ENCODE results near the gene PDHX. TPM values are rescaled to one million over a fixed set of nuclear protein-coding genes. Genes with fewer than 3 reads are reported as not detected.

PDHX gene
- total RNA-seq, 1 donor from 2014 or later = 32.0 TPM

DNA sequence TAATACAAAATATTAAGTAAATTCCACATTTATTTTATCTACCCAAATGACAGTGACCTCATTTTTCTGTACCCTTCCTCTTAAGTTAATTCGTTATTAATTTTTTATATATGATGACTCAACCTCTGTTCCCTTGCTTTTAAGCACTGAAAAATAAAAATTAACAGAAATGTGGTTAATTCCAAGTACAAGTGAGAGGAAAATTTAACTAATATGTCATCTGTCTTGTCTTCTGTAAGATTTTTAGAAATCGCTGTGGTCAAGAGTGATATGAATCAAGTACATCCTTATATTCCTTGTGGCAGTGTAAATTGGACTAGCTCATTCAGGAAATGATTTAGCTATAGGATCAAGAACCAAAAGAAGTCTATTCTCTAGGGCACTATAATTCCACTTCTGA lies 74.5 kb downstream of the PDHX start:
- Mint-ChIP-seq H3K27me3 (ENCODE audit: insufficient read depth) (no peaks in the 10 kb centered on the region), H3K4me3 (no peak overlapping the region), H3K27ac (no peak overlapping the region), H3K4me1 (ENCODE audit: low read depth) (peaks cover 21% of the 10 kb centered on the region), H3K36me3 (ENCODE audit: low read depth) (peaks cover 14% of the 10 kb centered on the region), H3K9me3 (no peaks in the 10 kb centered on the region)
- DNase-seq (ENCODE audit: low spot score) = no peak
- intact Hi-C loops (cut with micrococcal nuclease) = loop anchor here (10.0 kb wide), 1 partner anchor 494 kb away; no protein-coding TSS in a partner anchor

- DNase-seq (ENCODE audit: low spot score) = no peak
- peaks cover 5% of the 10 kb centered on the region for H3K36me3 Mint-ChIP-seq (ENCODE audit: low read depth)
- H3K9me3 Mint-ChIP-seq = no peaks in the 10 kb centered on the region
- no peak overlapping the region for H3K4me3 Mint-ChIP-seq
- H3K27me3 Mint-ChIP-seq (ENCODE audit: insufficient read depth) = no peaks in the 10 kb centered on the region
- H3K4me1 Mint-ChIP-seq (ENCODE audit: low read depth) = peaks cover 21% of the 10 kb centered on the region
- intact Hi-C loops (cut with micrococcal nuclease) = loop anchor here (10.0 kb wide), 1 partner anchor 490 kb away; no protein-coding TSS in a partner anchor
- no peak overlapping the region for H3K27ac Mint-ChIP-seq
Measured at GRCh38 chr11:34994854-34995253, 78.4 kb downstream of the PDHX start.

- Mint-ChIP-seq H3K9me3 (no peaks in the 10 kb centered on the region), H3K27ac (no peak overlapping the region), H3K4me3 (no peak overlapping the region), H3K4me1 (ENCODE audit: low read depth) (peaks cover 34% of the 10 kb centered on the region), H3K36me3 (ENCODE audit: low read depth) (peaks cover 4% of the 10 kb centered on the region), H3K27me3 (ENCODE audit: insufficient read depth) (no peaks in the 10 kb centered on the region)
- no peak for DNase-seq (ENCODE audit: low spot score)
- intact Hi-C loops (cut with micrococcal nuclease) = loop anchor here (10.0 kb wide), 1 partner anchor 488 kb away; no protein-coding TSS in a partner anchor
Measured at GRCh38 chr11:34996958-34997357, 80.5 kb downstream of the PDHX start.

DNA sequence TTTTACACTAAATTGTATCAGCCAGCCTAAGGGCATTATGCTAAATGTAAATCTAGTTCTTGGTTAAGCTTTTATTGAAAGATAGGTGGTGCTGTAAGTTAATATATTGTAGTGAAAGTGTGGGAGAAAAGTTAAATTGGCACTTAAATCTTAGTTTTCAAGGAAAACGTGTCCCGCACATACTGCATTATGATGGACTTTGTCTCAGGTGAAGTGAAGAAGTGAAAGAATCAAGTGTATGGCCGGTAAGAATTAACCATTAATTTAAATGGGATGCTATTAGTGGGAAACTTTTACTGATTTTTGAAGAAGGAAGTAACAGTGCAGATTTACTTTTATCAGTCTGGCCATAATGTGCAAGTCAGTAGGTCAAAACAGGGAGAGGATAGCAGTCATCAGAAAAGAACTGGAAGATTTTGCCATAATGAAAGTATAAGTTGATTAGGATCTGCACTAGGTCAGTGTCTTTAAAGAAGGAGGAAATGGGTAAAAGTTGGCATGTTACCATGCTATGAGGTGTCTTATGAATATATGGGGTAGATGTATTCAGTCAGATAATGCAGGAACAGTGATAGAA lies 81.6 kb downstream of the PDHX start:
- peaks cover 35% of the 10 kb centered on the region for H3K4me1 Mint-ChIP-seq (ENCODE audit: low read depth)
- no peaks in the 10 kb centered on the region for H3K27me3 Mint-ChIP-seq (ENCODE audit: insufficient read depth)
- peak overlapping the region; percentile 16 for H3K27ac Mint-ChIP-seq
- H3K4me3 Mint-ChIP-seq = no peak overlapping the region
- H3K36me3 Mint-ChIP-seq (ENCODE audit: low read depth) = peaks cover 2% of the 10 kb centered on the region
- intact Hi-C loops (cut with micrococcal nuclease) = loop anchor here (1.0 to 10.0 kb wide), 6 partner anchors 71 to 487 kb away; no protein-coding TSS in a partner anchor
- DNase-seq (ENCODE audit: low spot score) = no peak
- H3K9me3 Mint-ChIP-seq = no peaks in the 10 kb centered on the region

GRCh38 chr11:34999453-34999852 lies 83.0 kb downstream of the PDHX start:
- Mint-ChIP-seq H3K36me3 (ENCODE audit: low read depth) (no peaks in the 10 kb centered on the region), H3K4me1 (ENCODE audit: low read depth) (peaks cover 48% of the 10 kb centered on the region), H3K9me3 (no peaks in the 10 kb centered on the region), H3K27me3 (ENCODE audit: insufficient read depth) (peaks cover 7% of the 10 kb centered on the region), H3K4me3 (no peak overlapping the region), H3K27ac (no peak overlapping the region)
- DNase-seq (ENCODE audit: low spot score) = no peak
- intact Hi-C loops (cut with micrococcal nuclease) = loop anchor here (2.0 to 10.0 kb wide), 2 partner anchors 73 to 485 kb away; no protein-coding TSS in a partner anchor

DNA sequence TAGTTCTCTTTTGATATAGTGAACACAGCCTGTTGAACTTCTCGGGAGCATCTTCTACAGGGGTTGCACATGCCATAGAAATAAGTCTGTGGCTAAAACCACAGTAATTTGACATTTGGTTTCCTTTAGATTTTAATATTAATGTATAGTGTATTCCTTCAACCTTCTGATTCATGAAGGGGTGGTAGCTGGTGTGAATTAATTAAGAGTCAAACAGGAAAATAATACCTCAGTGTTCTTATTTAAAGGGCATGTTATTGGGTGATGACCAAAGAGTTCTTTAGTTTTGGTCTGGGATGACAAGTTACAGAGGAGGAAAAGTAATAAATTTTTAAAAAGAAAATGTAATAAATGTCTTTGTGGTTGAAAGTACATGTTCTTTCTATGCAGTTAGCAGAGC lies 86.8 kb downstream of the PDHX start:
- Mint-ChIP-seq H3K9me3 (no peaks in the 10 kb centered on the region), H3K36me3 (ENCODE audit: low read depth) (no peaks in the 10 kb centered on the region), H3K27me3 (ENCODE audit: insufficient read depth) (peaks cover 13% of the 10 kb centered on the region), H3K4me3 (no peak overlapping the region), H3K4me1 (ENCODE audit: low read depth) (peaks cover 64% of the 10 kb centered on the region), H3K27ac (no peak overlapping the region)
- DNase-seq (ENCODE audit: low spot score) = no peak
- intact Hi-C loops (cut with micrococcal nuclease) = loop anchor here (1.0 kb wide), 1 partner anchor 9 kb away; no protein-coding TSS in a partner anchor

DNA sequence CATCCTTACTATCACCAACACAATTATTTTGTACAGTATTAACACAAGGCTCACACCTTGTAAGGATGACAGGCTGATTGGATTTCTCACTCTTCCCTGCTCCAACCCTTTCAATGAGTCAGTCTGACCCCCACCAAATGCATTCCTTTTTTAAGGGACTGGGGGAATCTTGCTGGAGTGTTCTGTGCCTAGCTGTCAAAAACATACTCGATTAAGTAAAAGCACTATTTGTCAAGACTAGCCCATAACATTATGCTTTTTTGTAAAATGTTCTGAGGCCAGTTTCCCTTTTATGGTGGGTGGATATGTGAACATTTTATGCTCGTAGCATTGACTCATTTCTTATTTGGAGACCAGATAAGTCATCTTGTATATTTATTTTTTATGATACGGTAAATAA lies 87.2 kb downstream of the PDHX start:
- Mint-ChIP-seq H3K36me3 (ENCODE audit: low read depth) (no peaks in the 10 kb centered on the region), H3K4me3 (no peak overlapping the region), H3K27me3 (ENCODE audit: insufficient read depth) (peaks cover 15% of the 10 kb centered on the region), H3K27ac (no peak overlapping the region), H3K9me3 (no peaks in the 10 kb centered on the region), H3K4me1 (ENCODE audit: low read depth) (peaks cover 64% of the 10 kb centered on the region)
- intact Hi-C loops (cut with micrococcal nuclease) = loop anchor here (1.0 kb wide), 1 partner anchor 9 kb away; no protein-coding TSS in a partner anchor
- no peak for DNase-seq (ENCODE audit: low spot score)

DNA sequence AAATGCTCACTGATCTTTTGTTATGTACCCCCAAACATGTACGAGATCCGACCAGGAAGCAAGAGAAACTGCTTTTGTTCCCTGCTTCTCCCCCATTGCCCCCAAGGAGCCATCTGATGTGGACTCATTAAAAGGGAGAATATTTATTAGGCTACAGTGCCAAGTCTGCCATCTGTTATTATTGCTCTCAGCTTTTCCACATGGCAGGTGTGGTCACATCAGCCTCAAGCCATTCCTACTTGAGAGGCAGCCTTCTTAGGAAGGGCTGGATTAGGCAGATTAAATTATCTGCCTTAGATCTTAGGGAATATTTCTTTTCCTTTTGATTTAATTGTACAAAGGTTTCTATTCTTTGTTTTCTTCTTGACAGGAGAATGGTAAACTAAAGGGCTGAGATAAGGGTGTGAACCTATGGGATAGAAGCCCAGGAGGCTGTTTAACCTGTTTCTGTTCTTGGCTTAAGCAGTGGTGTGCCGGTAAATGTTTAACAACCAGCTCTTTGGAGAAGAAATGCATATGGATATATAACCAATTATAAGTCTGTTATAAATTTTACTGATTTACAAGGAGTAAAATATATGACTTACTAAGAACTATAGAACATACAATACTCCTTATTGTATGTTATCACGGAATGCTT lies 88.8 kb downstream of the PDHX start:
- Mint-ChIP-seq H3K4me3 (no peak overlapping the region), H3K36me3 (ENCODE audit: low read depth) (peaks cover 3% of the 10 kb centered on the region), H3K27me3 (ENCODE audit: insufficient read depth) (peaks cover 16% of the 10 kb centered on the region), H3K27ac (no peak overlapping the region), H3K4me1 (ENCODE audit: low read depth) (peaks cover 61% of the 10 kb centered on the region), H3K9me3 (no peaks in the 10 kb centered on the region)
- intact Hi-C loops (cut with micrococcal nuclease) = loop anchor here (5.0 kb wide), 1 partner anchor 287 kb away; no protein-coding TSS in a partner anchor
- no peak for DNase-seq (ENCODE audit: low spot score)

DNA sequence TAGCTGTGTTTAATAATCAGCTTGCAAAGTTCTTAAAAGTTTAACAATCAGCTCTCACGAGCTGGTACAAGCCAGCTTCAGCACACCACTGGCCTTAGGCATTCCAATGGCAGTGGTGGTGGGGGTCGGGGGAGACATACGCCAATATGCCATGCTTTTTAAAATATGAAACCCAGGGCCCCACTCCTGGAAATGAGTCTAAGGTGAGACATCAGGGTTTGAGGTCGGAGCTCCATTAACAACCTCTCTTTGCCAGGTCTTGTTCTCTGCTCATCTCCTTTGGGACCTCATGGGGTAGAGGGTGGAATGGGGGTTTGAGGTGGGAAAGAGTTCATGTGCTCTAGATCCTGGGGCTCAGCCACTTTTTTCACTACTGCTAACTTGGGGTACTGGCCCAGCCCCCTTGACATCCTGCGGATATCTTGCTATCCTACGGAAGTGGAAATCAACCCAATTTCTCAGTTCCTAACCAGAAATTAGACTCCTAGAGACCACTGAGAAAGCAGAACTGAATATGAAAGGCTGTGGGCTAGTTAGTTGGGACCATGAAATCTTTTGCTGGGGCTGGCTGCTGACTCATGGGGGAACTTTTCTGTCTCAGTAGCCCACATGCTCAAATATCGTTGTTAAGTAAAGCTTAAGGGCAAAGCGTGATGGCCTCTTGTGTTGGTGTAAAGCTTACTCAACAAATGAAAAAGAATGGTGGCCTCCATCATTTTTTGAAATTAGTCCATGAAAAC lies 90.1 kb downstream of the PDHX start:
- H3K27ac Mint-ChIP-seq = peak overlapping the region; percentile 61
- intact Hi-C loops (cut with micrococcal nuclease) = loop anchor here (1.0 to 5.0 kb wide), 3 partner anchors 34 to 286 kb away; no protein-coding TSS in a partner anchor

DNA sequence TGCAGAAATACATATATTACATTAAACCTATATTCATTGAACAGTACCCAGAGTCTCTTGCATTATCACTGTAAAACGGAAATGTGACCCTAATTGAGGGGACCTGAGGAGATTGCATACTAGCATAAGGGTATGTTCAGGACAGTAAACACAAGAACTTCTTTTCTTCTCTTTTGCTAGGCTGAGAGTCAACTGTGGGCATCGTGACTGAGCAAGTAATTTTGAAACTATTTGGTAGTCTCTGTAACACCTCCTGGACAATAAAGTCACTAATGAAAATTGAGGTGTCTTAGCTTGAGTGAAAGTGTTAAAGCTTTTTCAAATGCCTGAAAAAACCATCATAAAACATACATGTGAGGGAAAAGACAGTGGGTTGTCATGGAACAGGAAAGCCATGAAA lies 90.9 kb downstream of the PDHX start:
- Mint-ChIP-seq H3K27ac (peak overlapping the region; percentile 63), H3K36me3 (ENCODE audit: low read depth) (peaks cover 3% of the 10 kb centered on the region), H3K4me3 (peak overlapping the region; percentile 22), H3K4me1 (ENCODE audit: low read depth) (peaks cover 65% of the 10 kb centered on the region), H3K27me3 (ENCODE audit: insufficient read depth) (peaks cover 18% of the 10 kb centered on the region), H3K9me3 (no peaks in the 10 kb centered on the region)
- no peak for DNase-seq (ENCODE audit: low spot score)
- intact Hi-C loops (cut with micrococcal nuclease) = loop anchor here (5.0 kb wide), 1 partner anchor 285 kb away; no protein-coding TSS in a partner anchor

More for the DNA sequence above, 90.1 kb downstream of the PDHX start:
- H3K4me3 Mint-ChIP-seq = no peak overlapping the region
- no peak for DNase-seq (ENCODE audit: low spot score)
- no peaks in the 10 kb centered on the region for H3K9me3 Mint-ChIP-seq
- H3K4me1 Mint-ChIP-seq (ENCODE audit: low read depth) = peaks cover 59% of the 10 kb centered on the region
- H3K36me3 Mint-ChIP-seq (ENCODE audit: low read depth) = peaks cover 3% of the 10 kb centered on the region
- H3K27me3 Mint-ChIP-seq (ENCODE audit: insufficient read depth) = peaks cover 18% of the 10 kb centered on the region

DNA sequence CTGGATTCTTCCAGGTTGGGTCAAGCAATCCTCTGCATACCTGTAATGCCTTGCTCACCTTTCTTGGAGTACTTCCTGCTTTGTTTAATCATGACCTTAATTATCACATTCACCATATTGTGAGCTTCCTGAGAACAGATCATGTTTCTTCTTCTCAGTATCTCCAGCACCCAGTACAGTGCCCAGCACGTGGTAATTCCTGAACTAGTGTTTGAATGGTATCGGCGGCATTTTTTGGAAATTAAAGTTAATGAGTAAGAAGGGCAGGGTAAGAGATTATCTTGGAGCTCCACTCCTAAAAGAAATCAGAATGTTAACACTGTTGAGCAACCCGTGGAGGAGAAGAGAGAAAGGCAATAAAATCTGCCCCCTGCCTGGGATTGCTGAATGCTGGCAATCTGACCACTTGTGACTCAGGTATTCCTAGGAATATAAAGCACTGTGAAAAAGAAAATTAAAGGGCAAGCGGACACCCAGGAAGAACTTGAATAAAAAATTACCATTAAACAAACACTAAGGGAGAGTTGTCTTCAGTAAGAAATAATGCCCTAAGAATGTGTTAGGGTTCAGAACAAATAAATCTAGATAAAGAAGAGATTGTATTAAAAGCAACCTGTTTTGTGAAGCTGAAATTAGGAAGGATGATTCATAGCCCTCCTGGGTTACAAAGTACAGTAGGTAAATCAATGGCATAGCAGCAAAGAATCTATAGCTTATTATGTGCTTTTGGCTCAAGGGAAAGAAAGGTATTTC lies 92.9 kb downstream of the PDHX start:
- H3K9me3 Mint-ChIP-seq = no peaks in the 10 kb centered on the region
- intact Hi-C loops (cut with micrococcal nuclease) = loop anchor here (5.0 kb wide), 1 partner anchor 283 kb away; no protein-coding TSS in a partner anchor
- peak overlapping the region; percentile 29 for H3K27ac Mint-ChIP-seq
- DNase-seq (ENCODE audit: low spot score) = no peak
- peaks cover 3% of the 10 kb centered on the region for H3K36me3 Mint-ChIP-seq (ENCODE audit: low read depth)
- H3K4me1 Mint-ChIP-seq (ENCODE audit: low read depth) = peaks cover 72% of the 10 kb centered on the region
- peaks cover 11% of the 10 kb centered on the region for H3K27me3 Mint-ChIP-seq (ENCODE audit: insufficient read depth)
- H3K4me3 Mint-ChIP-seq = no peak overlapping the region

GRCh38 chr11:35009944-35010342 lies 93.5 kb downstream of the PDHX start:
- no peaks in the 10 kb centered on the region for H3K9me3 Mint-ChIP-seq
- no peak overlapping the region for H3K4me3 Mint-ChIP-seq
- no peak overlapping the region for H3K27ac Mint-ChIP-seq
- peaks cover 11% of the 10 kb centered on the region for H3K27me3 Mint-ChIP-seq (ENCODE audit: insufficient read depth)
- no peak for DNase-seq (ENCODE audit: low spot score)
- intact Hi-C loops (cut with micrococcal nuclease) = loop anchor here (5.0 to 10.0 kb wide), 4 partner anchors 227 to 765 kb away; no protein-coding TSS in a partner anchor
- peaks cover 74% of the 10 kb centered on the region for H3K4me1 Mint-ChIP-seq (ENCODE audit: low read depth)
- H3K36me3 Mint-ChIP-seq (ENCODE audit: low read depth) = peaks cover 3% of the 10 kb centered on the region

Measured in activated T-helper 1 cell treated with anti-CD3 and anti-CD28 coated beads, Interleukin-12 subunit alpha, Interleukin-12 subunit beta, Interleukin-2, Interleukin-4 antibody, amounts not matched to agents 30 ng/mL and 10 ng/mL and 1 ng/mL, durations not matched to agents 14 hours and 24 hours and 36 hours (primary cell).